GM21390 (cell line): ENCODE results near the gene MIOS.

Source experiments
- ATAC-seq: cut with Tn5 transposase; IDR thresholded peaks from one replicate; pipeline ENCODE4 v1.9.1; 2021; ENCODE audit not compliant: unreplicated experiment

Gene MIOS

DNA sequence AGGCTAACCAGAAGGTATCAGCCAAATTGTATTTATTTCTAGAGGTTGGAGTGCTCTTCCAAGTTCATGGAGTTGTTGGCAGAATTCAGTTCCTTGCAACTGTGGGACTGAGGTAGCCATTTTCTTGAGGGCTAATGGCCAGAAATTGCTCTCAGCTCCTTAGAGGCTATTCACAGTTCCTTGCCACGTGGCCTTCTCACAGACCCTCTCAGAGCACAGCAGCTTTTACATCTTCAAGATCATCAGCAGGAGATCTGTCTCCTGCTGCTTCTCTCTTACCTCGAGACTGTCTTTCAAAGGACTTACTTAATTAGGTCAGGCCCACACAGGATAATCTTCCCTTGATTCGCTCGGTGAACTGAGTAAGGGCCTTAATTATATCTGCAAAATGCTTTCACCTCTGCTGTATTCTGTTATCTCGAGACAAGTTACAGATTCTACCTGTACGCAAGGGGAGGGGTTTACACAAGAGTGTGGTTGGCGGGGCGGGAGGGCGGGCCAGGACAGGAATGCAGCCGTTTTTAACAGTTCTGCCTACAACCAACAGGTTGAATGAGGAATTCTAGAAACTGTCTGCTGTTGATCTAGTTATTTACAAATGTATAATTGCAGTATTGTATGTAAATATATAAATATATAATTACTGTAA lies 15.0 kb downstream of the MIOS start:
- ATAC-seq: no peak

DNA sequence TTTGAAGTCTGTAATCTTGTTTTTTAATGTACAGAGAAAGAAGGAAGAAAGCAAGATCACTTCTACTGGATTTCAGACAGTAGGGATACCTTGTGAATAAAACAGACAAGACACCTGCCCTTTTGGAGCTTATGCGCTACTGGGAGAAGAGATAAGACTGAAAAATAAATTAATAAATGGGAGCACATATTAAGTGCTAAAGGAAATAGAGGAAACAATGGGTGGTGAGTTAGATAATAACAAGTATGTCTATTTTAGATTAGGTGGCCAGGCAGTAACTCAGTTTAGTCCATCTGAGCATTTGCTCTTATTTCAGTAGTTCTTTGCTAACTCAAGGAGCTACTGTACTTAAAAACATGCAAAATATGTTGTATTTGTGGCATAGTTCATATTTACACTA lies 15.9 kb downstream of the MIOS start:
- no peak for ATAC-seq

DNA sequence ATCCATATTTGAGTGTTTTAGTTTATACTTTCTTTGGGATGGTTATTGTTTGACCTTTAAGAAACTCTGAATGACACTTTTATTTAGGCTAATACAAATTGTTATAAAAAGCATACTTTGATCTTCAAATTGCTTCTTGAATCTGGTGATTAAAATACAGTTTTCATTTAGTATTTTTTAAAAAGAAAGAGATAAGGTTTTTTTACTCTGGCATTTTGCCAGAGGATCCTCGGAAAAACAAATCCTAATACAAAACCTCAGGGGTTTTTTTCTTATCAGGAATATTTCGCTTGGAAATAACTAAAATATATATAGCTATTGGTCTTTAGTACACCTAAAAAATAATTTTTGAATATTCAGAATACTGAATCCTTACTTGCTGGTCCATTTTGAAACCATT lies 17.0 kb downstream of the MIOS start:
- no peak for ATAC-seq

- no peak for ATAC-seq
Measured at GRCh38 chr7:7584653-7585052, 18.0 kb downstream of the MIOS start.

DNA sequence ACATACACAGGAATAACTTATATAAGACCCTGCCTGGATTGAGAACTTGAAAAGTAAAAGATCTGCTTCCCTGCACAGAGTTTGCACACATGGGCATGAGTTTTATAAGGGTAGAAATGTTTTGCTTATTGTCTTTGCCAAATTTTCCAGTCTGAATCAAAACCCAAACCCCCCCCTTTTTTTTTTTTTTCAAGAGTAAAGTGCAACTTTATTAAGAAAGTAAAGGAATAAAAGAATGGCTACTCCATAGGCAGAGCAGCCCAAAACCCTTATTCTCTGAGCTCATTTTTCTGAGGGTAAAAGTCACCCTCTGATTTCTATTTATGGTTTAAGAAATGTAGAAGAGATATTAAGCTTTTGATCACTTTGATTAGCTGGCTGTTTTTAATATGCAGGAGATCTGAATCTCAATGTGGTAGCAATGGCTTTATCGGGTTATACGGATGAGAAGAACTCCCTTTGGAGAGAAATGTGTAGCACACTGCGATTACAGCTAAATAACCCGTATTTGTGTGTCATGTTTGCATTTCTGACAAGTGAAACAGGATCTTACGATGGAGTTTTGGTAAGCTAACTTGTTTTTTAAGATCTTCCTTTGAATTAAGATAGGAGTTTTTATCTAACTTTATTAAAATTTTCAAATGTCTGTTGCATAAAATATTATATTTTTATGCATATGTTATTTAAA lies 18.7 kb downstream of the MIOS start:
- ATAC-seq: no peak

- no peak for ATAC-seq
Measured at GRCh38 chr7:7595451-7595850, 28.8 kb downstream of the MIOS start.

DNA sequence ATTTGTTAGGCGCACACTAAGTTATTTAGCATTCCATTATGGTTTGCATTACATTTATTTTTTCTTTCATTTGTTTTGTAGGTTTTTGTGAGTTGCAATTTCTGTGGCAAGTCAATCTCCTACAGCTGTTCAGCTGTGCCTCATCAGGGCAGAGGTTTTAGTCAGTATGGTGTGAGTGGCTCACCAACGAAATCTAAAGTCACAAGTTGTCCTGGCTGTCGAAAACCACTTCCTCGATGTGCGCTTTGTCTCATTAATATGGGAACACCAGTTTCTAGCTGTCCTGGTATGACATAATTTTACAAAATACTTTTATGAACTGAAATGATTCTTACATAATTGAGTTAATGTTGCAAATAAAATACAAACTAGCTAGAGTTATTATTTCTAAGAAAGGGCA lies 29.5 kb downstream of the MIOS start:
- no peak for ATAC-seq

DNA sequence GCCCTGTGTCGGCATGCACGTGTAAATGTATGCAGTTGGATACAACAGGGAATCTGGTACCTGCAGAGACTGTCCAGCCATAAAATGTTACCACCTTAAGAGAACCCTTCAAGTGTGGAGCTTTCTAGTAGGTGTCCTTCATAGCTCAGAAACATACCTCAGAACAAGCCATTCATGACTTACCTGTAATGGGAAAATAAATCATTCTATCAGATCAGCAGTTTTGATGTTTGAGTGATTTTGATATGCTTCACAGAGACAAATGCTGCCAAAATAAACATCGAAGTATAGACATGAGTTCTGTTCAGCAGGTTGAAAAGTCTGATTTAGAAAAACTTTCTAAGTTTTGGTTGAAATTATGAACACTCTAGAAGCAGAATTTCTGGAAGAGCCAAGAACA lies 40.3 kb downstream of the MIOS start:
- ATAC-seq: no peak

DNA sequence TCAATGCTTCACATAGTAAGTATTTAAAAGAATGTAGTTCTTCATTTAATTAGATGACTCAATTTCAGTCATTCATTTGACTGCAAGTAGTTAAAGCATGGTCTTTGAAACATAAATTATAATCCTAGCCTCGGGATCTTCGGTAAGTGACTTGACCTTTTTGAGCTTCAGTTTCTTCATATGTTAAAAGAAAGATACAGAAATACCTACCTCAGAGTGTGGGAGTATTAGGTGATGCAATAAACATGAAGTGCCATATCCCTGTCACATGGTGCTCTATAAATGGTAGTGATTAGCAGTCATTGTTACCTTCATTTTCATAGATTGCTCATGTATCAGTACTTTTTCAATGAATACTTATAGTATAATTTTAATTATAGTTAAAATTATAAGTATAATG lies 42.6 kb downstream of the MIOS start:
- ATAC-seq: no peak

DNA sequence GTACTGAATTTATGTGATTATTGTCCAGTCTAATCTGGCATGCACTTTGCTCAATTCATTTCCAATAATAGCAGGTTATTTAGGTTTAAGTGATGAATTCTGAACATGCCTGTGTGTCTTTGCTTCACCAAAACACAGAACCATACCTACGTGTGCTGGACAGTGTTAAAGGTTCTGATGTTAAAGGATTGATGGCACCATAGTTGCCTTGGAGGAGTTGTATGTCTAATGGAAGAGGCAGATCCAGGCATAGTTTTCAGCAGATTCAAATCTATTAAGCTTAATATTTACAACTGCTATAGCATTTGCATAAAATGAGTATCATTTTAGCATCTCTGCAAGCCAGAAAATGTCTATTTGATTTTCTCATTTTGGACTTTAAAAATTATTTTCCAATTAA lies 45.8 kb downstream of the MIOS start:
- no peak for ATAC-seq

DNA sequence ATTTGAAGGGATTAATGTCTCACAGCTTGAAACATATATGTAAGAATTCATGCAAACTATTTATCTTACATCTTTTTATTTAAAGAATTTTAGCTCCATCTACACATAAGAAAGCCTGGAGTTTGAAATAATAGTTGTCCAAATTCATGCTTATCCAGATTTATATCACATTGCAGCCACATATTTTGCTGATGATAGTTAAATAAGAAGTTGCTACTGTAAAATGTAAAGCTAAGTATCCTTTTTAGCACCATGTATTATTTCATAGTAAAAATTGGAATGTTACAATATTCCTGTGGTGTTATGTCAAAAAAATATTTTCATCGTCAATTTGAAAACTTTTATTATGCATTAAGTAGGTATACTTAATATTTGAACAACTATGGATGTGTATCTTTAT lies 46.5 kb downstream of the MIOS start:
- ATAC-seq: no peak

- ATAC-seq: no peak
Measured at GRCh38 chr7:7614018-7614741, 47.5 kb downstream of the MIOS start.

DNA sequence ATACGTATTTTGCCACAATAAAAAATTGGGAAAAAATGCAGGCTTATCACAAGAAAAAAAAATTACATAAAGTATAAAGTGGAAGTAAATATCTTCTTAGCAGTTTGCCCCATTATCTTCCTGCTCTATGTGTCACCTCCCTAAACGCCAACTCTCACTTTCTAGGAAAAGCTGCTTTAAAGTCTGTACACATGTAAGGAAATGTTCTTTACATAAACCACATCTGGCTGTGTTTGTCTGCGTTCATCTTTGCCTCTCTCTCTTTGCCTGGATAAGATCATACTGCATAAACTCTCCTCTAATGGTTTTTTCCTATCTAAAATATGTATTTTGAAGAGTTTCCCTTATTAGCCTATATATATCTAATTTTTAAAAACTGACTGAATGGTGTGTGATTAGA lies 50.9 kb downstream of the MIOS start:
- ATAC-seq: no peak

DNA sequence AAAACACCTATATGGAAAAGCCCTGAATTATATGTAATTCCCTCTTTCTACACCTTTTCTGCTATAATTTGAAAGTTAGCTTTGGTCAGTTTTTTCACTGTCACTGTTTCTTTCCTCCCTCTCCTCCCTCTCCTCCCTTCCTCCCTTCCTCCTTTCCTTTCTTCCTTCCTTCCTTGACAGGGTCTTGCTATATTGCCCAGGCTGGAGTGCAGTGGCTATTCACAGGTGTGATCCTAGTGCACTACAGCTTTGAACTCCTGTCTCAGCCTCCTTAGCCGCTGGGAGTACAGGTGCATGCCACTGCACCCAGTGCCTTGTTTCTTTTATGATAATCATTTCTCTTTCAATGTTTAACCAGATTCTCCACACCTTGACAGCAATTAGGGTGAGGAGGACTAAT lies 51.7 kb downstream of the MIOS start:
- no peak for ATAC-seq

- no peak for ATAC-seq
Measured at GRCh38 chr7:7620236-7620635, 53.6 kb downstream of the MIOS start.

DNA sequence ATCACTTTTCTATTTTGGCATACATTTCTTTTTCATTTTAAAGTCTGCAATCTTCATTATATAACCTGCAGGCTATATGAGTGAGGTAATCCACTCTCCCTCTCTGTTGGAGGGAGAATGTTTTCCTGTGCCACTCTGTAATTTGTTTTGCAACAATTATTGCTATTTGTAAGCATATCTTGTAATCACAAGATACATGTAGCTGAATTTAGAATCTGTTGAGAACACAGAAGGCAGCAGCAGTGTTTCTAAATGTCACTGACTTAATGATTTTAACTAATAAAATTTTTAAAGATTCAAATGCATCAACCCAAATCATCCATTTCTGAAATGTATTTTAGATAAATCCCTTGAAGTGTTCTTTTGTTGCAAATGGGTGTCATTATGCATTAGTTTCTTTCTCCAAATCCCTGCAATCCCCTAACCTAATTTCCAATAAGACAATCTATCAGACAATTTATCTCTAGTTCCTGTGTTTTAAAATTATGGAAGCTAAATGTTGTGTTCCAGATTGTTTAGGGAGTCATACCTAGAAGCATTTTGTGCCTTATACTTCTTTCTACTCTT lies 54.0 kb downstream of the MIOS start:
- no peak for ATAC-seq

- no peak for ATAC-seq
Measured at GRCh38 chr7:7628476-7628875, 61.8 kb downstream of the MIOS start.

DNA sequence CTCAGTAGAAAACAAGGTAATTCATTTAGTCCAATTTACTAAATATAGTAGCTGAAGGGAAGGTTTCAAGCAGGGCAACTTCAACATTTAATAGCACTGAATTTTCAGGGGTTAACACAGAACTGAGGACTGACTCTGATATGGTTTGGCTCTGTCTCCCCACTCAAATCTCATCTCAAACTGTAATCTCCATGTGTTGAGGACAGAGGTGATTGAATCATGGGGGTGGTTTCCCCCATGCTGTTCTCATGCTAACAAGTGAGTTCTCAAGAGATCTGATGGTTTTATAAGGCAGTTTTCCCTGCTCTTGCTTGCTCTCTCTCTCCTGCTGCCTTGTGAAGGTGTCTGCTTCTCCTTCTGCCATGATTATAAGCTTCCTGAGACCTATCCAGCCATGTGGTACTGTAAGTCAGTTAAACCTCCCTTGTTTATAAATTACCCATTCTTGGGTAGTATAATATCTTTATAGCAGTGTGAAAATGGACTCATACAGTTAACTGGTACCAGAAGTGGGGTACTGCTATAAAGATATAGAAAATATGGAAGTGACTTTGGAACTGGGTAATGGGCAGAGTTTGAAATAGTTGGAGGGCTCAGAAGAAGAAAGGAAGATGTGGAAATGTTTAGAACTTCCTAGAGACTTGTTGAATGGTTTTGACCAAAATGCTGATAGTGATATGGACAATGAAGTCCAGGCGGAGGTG lies 64.1 kb downstream of the MIOS start:
- ATAC-seq: no peak

DNA sequence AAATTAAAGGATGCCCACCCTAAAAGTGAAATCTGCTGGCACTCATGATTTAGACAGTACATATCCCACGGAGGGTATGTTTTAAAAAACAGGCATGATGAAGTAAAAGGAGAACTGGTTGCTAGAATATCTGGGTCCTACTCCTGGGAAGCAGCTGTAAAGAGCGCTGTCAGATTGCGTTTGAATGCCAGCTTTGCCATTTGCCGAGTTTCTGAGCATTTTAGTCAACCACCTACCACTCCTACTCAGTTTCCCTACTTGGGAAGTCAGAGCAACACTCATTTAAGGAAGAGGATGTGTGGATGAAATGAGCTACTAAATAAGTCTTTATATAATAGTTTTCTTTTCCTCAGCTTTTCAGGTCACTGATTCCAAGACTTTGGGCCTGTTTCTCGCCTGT lies 72.7 kb downstream of the MIOS start:
- ATAC-seq: no peak

DNA sequence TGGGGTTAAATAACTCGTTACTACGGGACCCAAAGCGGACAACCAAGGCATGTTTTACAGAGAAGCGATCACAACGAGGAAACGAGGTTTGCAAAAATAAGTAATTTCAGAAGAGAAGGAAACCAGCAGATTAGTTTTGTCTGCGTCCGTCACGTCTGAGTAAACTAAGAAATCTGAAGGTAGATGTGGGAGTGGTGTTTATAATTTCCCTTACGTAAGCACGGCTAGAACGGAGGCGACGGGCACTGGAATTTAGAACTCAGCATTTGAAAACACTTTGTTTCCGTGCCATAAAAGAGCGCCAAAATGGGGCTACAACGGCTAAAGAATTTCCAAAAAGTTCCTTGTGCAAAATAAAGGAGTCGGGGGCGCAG lies 73.2 kb downstream of the MIOS start:
- ATAC-seq: no peak
